Colon (tissue), 2 donors: ENCODE data around the gene CTSH.
"Not testable (repeated sequence)": the region's sequence is repeated elsewhere in the genome, so short reads cannot be mapped to it uniquely, and the experiment has no call there.

ENCODE experiments used
- FAIRE-seq: peaks from 2 replicates; lab custom pipeline; 2012; peaks lifted over from hg19 to GRCh38; lab: Jason Lieb, UNC
- donor health status: control.
- donor health status: control.

The CTSH gene

GRCh38 chr15:78880242-78880533 lies 64.7 kb downstream of the CTSH start:
- no peak for FAIRE-seq

- FAIRE-seq = no peak
These were observed 65.2 kb downstream of the CTSH start for GRCh38 chr15:78879517-78880241.

GRCh38 chr15:78878356-78878755 lies 66.5 kb downstream of the CTSH start:
- FAIRE-seq = no peak

- not testable (repeated sequence) for FAIRE-seq
These were observed 67.9 kb downstream of the CTSH start for GRCh38 chr15:78876954-78877353.

- FAIRE-seq = no peak
These were observed 69.5 kb downstream of the CTSH start for GRCh38 chr15:78875107-78875914.

- no peak for FAIRE-seq
These were observed 70.8 kb downstream of the CTSH start for GRCh38 chr15:78873793-78874765.

- FAIRE-seq = no peak
These were observed 71.7 kb downstream of the CTSH start for GRCh38 chr15:78872972-78873792.

- FAIRE-seq = no peak
These were observed 72.5 kb downstream of the CTSH start, which contains the start of gene MORF4L1 for GRCh38 chr15:78872155-78872971. TSS of gene MORF4L1 (plus strand) at chr15:78872890. CDS start at chr15:78873018, 128 bp downstream.

- FAIRE-seq = not testable (repeated sequence)
These were observed 73.2 kb downstream of the CTSH start for GRCh38 chr15:78871483-78872127.
